IPS DF 6.9 (cell line): ENCODE data around the gene UIMC1.

ENCODE experiments used
- DNase-seq: peaks from one replicate; pipeline ENCODE4 v3.0.0-alpha.2; 2013; ENCODE audit warnings: low read depth, low spot score
- H3K27ac ChIP-seq: one replicate; pipeline ENCODE4 v1.5.1; 2013; ENCODE audit warnings: low read length, control low read depth
- H3K27me3 ChIP-seq: 2 replicates; pipeline ENCODE4 v1.6.1; 2013; ENCODE audit warnings: mild to moderate bottlenecking, low read length; ENCODE audit not compliant: control insufficient read depth, insufficient read depth
- H3K36me3 ChIP-seq: 2 replicates; pipeline ENCODE4 v1.6.1; 2013; ENCODE audit warnings: low read length; ENCODE audit not compliant: control insufficient read depth, insufficient read depth
- H3K4me1 ChIP-seq: 2 replicates; pipeline ENCODE4 v1.6.1; 2013; ENCODE audit warnings: low read length; ENCODE audit not compliant: control insufficient read depth, insufficient read depth
- H3K4me3 ChIP-seq: 2 replicates; pipeline ENCODE4 v1.5.1; 2013; ENCODE audit warnings: mild to moderate bottlenecking, low read length
- H3K9me3 ChIP-seq: 2 replicates; pipeline ENCODE4 v1.6.1; 2013; ENCODE audit warnings: low read length, inconsistent platforms; ENCODE audit not compliant: control insufficient read depth, insufficient read depth
- WGBS: extraction: QIAGEN DNeasy Blood & Tissue Kit; methylation state at CpG from one replicate; pipeline ENCODE4 v1.1.7; 2013; ENCODE audit warnings: mixed read lengths, missing lambda C conversion rate; ENCODE audit not compliant: insufficient read length, insufficient coverage; 5-methylcytosine and 5-hydroxymethylcytosine counted together

Gene UIMC1

GRCh38 chr5:176935017-176935416 is 71.6 kb downstream of the UIMC1 start:
- H3K36me3 ChIP-seq: peaks cover 2% of the 10 kb centered on the region; the same call in 1 of the 2 replicates
- DNase-seq: no peak

DNA sequence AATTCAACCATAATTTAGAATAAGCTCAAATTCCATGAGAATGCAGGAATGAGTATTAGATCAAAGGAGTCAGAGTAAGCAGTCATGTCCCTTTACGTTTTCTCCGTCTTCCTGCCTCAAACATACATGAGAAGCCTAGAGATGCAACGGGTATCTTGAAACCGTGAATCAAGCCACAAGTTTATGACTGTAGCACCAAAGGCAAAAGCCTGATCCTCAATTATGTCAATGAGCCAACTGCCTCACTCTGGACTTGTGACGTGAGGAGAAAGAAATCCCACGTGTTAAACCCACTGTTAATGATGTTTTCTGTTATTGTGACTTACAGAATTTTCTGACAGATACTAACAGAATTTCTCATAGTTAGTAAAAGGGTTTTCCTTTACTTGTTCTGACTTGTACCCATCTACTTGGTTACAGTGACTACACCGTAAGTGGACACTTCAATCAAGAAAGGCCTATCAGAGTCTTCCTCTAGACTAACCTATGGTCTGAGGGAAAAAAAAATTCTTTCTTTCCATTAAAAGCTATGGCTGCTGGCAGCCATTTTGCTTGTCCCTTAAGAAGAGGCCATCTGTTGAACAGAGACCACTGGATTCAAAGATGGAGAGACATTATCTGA is 72.2 kb downstream of the UIMC1 start:
- H3K4me1 ChIP-seq: no peaks in the 10 kb centered on the region
- H3K4me3 ChIP-seq: no peak overlapping the region
- H3K9me3 ChIP-seq: no peaks in the 10 kb centered on the region
- WGBS: no CpG with 5 or more reads among the region's 7 CpGs
- no peaks in the 10 kb centered on the region for H3K27me3 ChIP-seq
- DNase-seq: no peak
- peaks cover 2% of the 10 kb centered on the region; the same call in 1 of the 2 replicates for H3K36me3 ChIP-seq
- no peak overlapping the region for H3K27ac ChIP-seq

More at GRCh38 chr5:176935017-176935416, 71.6 kb downstream of the UIMC1 start:
- Histone ChIP-seq H3K4me1 (no peaks in the 10 kb centered on the region), H3K4me3 (no peak overlapping the region), H3K27me3 (no peaks in the 10 kb centered on the region), H3K9me3 (no peaks in the 10 kb centered on the region), H3K27ac (no peak overlapping the region)
- WGBS: 100% methylated on average over 1 of the region's 1 CpG

DNA sequence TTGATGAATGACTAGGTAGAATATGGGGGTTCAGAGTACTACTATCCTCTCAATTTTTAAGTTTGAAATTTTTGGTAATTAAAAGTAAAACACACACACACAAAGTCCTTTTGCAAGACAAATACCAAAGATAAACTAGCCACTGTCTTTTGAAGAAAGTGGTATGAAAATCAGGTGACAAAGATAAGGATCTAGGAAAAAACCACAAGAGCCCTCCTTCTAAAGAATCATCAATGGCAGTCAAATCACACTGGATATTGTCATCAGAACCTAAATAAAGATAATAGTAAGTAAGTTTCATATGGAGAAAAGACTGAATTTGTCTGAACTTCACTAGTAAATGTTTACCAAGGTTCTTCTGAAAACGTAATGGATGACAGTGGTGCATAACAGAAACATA is 76.9 kb downstream of the UIMC1 start:
- Histone ChIP-seq H3K4me1 (no peaks in the 10 kb centered on the region), H3K4me3 (no peak overlapping the region), H3K9me3 (no peaks in the 10 kb centered on the region), H3K27me3 (no peaks in the 10 kb centered on the region), H3K27ac (no peak overlapping the region), H3K36me3 (peaks cover 2% of the 10 kb centered on the region; the same call in 1 of the 2 replicates)
- no CpG with 5 or more reads among the region's 1 CpG for WGBS
- DNase-seq: no peak

- no peak overlapping the region for H3K27ac ChIP-seq
- WGBS: no CpG with 5 or more reads among the region's 3 CpGs
Measured at GRCh38 chr5:176927562-176927961, 79.0 kb downstream of the UIMC1 start.

DNA sequence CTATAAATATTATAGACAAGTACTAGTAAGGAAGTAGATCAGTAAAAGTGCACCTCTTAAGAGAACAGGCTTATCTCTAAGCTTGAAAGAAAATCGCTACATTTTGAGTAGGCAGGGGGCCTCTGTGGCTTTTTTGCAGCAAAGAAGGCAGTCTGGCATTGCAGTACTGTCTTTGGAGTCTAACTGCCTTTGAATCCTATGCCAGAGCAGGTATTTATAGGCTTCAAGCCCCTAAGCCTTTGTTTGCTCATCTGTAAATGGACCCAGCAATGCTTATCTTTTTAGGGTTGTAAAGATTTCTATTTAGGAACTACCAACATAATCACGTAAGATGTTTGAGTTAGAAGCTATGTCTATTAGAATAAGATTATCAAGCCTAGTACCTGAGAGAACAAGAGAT is 83.8 kb downstream of the UIMC1 start:
- DNase-seq: no peak
- Histone ChIP-seq H3K4me3 (no peak overlapping the region), H3K4me1 (no peaks in the 10 kb centered on the region), H3K9me3 (no peaks in the 10 kb centered on the region), H3K27ac (no peak overlapping the region), H3K36me3 (no peaks in the 10 kb centered on the region), H3K27me3 (no peaks in the 10 kb centered on the region)
- no CpG with 5 or more reads among the region's 2 CpGs for WGBS

More at GRCh38 chr5:176927562-176927961, 79.0 kb downstream of the UIMC1 start:
- Histone ChIP-seq H3K9me3 (no peaks in the 10 kb centered on the region), H3K4me3 (no peak overlapping the region), H3K36me3 (peaks cover 2% of the 10 kb centered on the region; the same call in 1 of the 2 replicates), H3K4me1 (no peaks in the 10 kb centered on the region), H3K27me3 (no peaks in the 10 kb centered on the region)
- no peak for DNase-seq

DNA sequence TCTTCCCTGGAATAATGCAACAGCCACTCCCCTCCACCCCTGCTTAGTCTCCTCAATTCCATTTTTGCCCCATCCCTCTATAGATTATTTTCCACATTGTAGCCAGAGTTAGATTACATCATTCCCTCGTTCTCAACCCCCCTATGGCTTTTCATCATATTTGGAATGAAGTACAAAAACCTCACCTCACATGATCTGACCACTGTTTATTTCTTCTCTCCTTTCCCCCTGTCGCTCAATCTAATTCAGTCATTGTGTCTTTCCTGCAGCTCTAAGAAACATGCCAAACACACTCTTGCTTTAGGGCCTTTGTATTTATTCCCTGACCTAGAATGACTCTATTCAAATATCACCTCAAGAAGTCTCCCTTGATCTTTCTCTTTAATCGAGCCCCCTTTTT is 84.9 kb downstream of the UIMC1 start:
- H3K4me1 ChIP-seq: no peaks in the 10 kb centered on the region
- H3K36me3 ChIP-seq: no peaks in the 10 kb centered on the region
- H3K27me3 ChIP-seq: no peaks in the 10 kb centered on the region
- H3K9me3 ChIP-seq: no peaks in the 10 kb centered on the region
- no peak overlapping the region for H3K4me3 ChIP-seq
- H3K27ac ChIP-seq: no peak overlapping the region
- whole genome bisulfite sequencing: no CpG with 5 or more reads among the region's 3 CpGs
- no peak for DNase-seq

DNA sequence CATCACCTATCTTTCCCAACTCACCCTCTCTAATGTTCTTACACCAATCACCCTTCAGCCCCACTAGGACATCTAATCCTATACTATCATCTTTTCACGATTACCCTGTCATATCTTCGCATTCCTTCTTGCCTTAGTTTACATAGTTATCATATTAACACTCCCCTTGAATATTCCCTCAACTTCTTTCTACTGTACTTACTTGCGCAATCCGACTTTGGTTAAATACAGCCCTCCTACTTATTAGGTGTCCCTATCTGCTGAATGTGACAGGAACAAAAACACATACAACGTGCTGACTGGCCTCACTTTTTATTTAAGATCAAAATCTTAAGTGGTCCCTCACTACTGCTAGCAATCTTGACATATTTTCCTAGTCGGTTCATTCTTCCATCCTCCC is 88.0 kb downstream of the UIMC1 start:
- no peak for DNase-seq
- H3K9me3 ChIP-seq: no peaks in the 10 kb centered on the region
- no peaks in the 10 kb centered on the region for H3K27me3 ChIP-seq
- H3K4me3 ChIP-seq: no peak overlapping the region
- H3K36me3 ChIP-seq: no peaks in the 10 kb centered on the region
- no peaks in the 10 kb centered on the region for H3K4me1 ChIP-seq
- no peak overlapping the region for H3K27ac ChIP-seq
- 100% methylated on average over 2 of the region's 6 CpGs for WGBS

DNA sequence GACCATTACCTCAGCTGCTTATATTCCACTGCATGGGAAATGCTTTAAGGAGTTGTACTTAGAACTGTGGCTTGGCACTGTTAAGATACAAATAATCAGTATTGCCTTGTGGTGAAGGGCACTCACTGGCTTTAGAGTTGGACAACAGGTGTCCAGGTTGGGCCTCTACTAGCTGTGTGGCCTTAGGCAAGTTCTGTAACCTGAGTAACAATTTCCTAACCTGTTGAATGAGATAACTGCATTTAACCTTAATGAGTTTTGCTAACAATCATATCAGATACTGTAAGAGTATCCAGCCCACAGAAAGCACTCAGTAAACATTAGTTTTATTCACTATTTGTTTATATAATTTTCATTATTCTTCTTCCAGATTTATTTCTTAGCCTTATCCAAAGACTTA is 90.2 kb downstream of the UIMC1 start:
- no peak for DNase-seq
- H3K27ac ChIP-seq: no peak overlapping the region
- H3K4me1 ChIP-seq: no peaks in the 10 kb centered on the region
- no peaks in the 10 kb centered on the region for H3K9me3 ChIP-seq
- H3K27me3 ChIP-seq: no peaks in the 10 kb centered on the region
- H3K4me3 ChIP-seq: no peak overlapping the region
- no peaks in the 10 kb centered on the region for H3K36me3 ChIP-seq

GRCh38 chr5:176915906-176916305 is 90.7 kb downstream of the UIMC1 start:
- Histone ChIP-seq H3K36me3 (no peaks in the 10 kb centered on the region), H3K27me3 (no peaks in the 10 kb centered on the region), H3K4me1 (no peaks in the 10 kb centered on the region), H3K4me3 (no peak overlapping the region), H3K27ac (no peak overlapping the region), H3K9me3 (no peaks in the 10 kb centered on the region)
- no CpG with 5 or more reads among the region's 2 CpGs for WGBS
- no peak for DNase-seq

GRCh38 chr5:176912115-176912514 is 94.5 kb downstream of the UIMC1 start:
- no peaks in the 10 kb centered on the region for H3K9me3 ChIP-seq
- no CpG with 5 or more reads among the region's 2 CpGs for WGBS
- H3K27me3 ChIP-seq: no peaks in the 10 kb centered on the region
- no peak overlapping the region for H3K27ac ChIP-seq
- H3K36me3 ChIP-seq: peaks cover 3% of the 10 kb centered on the region; the same call in 1 of the 2 replicates
- H3K4me1 ChIP-seq: no peaks in the 10 kb centered on the region
- no peak overlapping the region for H3K4me3 ChIP-seq
- DNase-seq: no peak

GRCh38 chr5:176908675-176909368 is 97.8 kb downstream of the UIMC1 start:
- Histone ChIP-seq H3K27ac (no peak overlapping the region), H3K27me3 (no peaks in the 10 kb centered on the region), H3K9me3 (no peaks in the 10 kb centered on the region), H3K4me3 (no peak overlapping the region), H3K36me3 (peaks cover 11% of the 10 kb centered on the region; the same call in 1 of the 2 replicates), H3K4me1 (no peaks in the 10 kb centered on the region)
- no CpG with 5 or more reads among the region's 5 CpGs for WGBS
- DNase-seq: no peak
